Skin epidermis (tissue), 12 donors: Measurements from ENCODE around the gene OR10G2.
"Not testable (repeated sequence)": the region's sequence is repeated elsewhere in the genome, so short reads cannot be mapped to it uniquely, and the experiment has no call there.

Experiments used
- H3K27ac ChIP-seq, 21 experiments: fragments of 200-600 bp; sonication (generic) in 11 of 21; one replicate each; pipeline ENCODE4 v1.5.0; 2020; ENCODE audit warnings: mild to moderate bottlenecking in 3 of 21, inconsistent platforms in 2 of 21, moderate library complexity in 2 of 21
- H3K4me3 ChIP-seq, 7 experiments: fragments of 200-600 bp; sonication (generic) in 2 of 7; one replicate each; pipeline ENCODE4 v1.5.0; 2020; ENCODE audit warnings: inconsistent platforms in 2 of 7, mild to moderate bottlenecking in 2 of 7, moderate library complexity in 1 of 7

Gene OR10G2

DNA sequence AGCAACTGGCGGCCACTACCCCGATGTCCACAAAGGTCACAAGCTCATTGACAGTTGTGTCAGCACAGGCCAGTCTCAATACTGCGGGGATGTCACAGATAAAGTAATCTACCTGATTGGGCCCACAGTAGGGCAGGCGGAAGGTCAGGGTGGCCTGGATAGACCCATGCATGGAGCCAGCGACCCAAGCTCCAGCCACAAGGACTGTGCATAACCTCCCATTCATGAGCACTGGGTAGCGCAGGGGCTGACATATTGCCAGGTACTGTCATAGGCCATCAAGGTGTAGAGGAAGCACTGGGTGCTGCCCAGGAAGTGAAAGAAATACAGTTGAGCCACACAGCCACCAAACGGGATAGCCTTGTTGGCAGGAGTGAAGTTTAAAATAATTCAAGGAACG is 32.6 kb downstream of the OR10G2 start:
- not testable (repeated sequence) for H3K27ac ChIP-seq, H3K4me3 ChIP-seq

DNA sequence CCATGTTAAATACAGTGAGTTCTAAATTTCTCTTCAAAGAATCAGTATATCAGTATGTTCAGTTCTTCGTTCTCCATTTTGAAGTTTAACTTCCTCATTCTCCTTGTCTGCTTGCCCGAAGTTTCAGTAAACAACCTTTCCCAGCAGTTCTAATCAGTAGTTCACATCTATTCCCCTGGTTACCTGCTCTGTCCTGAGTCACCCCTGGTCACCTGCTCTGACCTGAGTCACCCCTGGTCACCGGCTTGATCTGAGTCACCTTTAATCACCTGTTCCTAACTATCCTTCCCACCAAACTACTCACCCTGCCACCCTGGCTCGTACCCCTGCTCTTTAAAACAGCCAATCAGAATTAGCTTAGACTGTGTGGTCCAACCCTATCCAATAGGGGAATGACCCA is 45.4 kb downstream of the OR10G2 start:
- Histone ChIP-seq H3K27ac (no peak overlapping the region), H3K4me3 (no peak overlapping the region)
